ENCODE results near the gene BCAS3.

The BCAS3 gene

GRCh38 chr17:61255647-61256046 is 578.0 kb downstream of the BCAS3 start:
- H3K27ac ChIP-seq = no peak overlapping the region

DNA sequence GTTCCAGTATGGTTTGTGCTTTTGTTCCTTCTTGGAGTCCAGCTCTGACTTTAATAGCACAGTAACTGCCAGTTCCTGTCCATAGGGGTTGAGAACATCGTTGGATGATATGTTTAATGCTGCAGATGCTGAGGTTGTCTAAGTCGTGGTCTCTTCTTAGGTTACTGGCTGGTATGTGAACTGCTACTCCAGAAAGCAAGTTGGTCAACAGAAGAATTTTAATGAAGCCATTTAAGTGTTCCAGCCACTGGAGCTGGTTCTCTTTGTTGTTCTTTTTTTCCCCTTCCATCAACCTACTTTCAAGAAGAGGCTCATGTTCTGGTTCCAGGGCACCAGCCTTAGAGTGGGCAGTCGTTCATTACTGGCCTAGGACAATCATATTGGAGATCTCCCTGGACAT is 581.7 kb downstream of the BCAS3 start:
- no peak overlapping the region for H3K27ac ChIP-seq

More at GRCh38 chr17:61255647-61256046, 578.0 kb downstream of the BCAS3 start:
- TF ChIP-seq, protein P1, sequence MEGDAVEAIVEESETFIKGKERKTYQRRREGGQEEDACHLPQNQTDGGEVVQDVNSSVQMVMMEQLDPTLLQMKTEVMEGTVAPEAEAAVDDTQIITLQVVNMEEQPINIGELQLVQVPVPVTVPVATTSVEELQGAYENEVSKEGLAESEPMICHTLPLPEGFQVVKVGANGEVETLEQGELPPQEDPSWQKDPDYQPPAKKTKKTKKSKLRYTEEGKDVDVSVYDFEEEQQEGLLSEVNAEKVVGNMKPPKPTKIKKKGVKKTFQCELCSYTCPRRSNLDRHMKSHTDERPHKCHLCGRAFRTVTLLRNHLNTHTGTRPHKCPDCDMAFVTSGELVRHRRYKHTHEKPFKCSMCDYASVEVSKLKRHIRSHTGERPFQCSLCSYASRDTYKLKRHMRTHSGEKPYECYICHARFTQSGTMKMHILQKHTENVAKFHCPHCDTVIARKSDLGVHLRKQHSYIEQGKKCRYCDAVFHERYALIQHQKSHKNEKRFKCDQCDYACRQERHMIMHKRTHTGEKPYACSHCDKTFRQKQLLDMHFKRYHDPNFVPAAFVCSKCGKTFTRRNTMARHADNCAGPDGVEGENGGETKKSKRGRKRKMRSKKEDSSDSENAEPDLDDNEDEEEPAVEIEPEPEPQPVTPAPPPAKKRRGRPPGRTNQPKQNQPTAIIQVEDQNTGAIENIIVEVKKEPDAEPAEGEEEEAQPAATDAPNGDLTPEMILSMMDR (IDR thresholded peaks at IDR 0.05) = no peak
- no peak for TF ChIP-seq ZFX (IDR thresholded peaks at IDR 0.05; ENCODE audit: borderline replicate concordance)

GRCh38 chr17:61260071-61260797 is 582.6 kb downstream of the BCAS3 start:
- no peak for TF ChIP-seq ZFX (IDR thresholded peaks at IDR 0.05; ENCODE audit: borderline replicate concordance)
- H3K27ac ChIP-seq = no peak overlapping the region

More for the DNA sequence above, 581.7 kb downstream of the BCAS3 start:
- TF ChIP-seq, protein P1 (IDR thresholded peaks at IDR 0.05) = no peak
- no peak for TF ChIP-seq ZFX (IDR thresholded peaks at IDR 0.05; ENCODE audit: borderline replicate concordance)

GRCh38 chr17:61261001-61261637 is 583.5 kb downstream of the BCAS3 start:
- TF ChIP-seq, protein P1 (IDR thresholded peaks at IDR 0.05) = no peak
- TF ChIP-seq ZFX (IDR thresholded peaks at IDR 0.05; ENCODE audit: borderline replicate concordance) = no peak
- no peak overlapping the region for H3K27ac ChIP-seq

GRCh38 chr17:61265397-61265796 is 587.7 kb downstream of the BCAS3 start:
- TF ChIP-seq, protein P1 (IDR thresholded peaks at IDR 0.05) = no peak
- no peak for TF ChIP-seq ZFX (IDR thresholded peaks at IDR 0.05; ENCODE audit: borderline replicate concordance)
- H3K27ac ChIP-seq = no peak overlapping the region

GRCh38 chr17:61267847-61268246 is 590.2 kb downstream of the BCAS3 start:
- H3K27ac ChIP-seq = no peak overlapping the region
- no peak for TF ChIP-seq ZFX (IDR thresholded peaks at IDR 0.05; ENCODE audit: borderline replicate concordance)
- TF ChIP-seq, protein P1 (IDR thresholded peaks at IDR 0.05) = no peak

DNA sequence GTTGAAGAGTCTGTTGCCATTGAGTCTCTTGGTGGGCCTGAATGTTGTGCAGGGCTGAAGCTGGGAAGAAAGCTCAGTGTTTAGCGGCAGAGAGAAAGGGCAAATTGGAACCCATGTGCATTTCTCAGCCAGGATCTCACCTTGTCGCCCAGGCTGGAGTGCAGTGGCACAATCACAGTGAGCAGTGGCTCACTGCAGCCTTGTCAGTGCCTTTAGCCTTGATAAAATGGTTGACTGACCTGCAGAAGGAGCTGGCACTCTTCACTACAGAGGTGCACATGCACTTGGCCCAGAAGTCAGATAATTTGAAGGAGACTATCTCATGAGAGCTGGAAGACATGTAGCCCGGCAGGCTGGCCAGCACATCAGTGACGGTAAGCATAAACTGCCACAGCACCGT is 597.7 kb downstream of the BCAS3 start:
- H3K27ac ChIP-seq = no peak overlapping the region
- TF ChIP-seq, protein P1 (IDR thresholded peaks at IDR 0.05) = no peak
- TF ChIP-seq ZFX (IDR thresholded peaks at IDR 0.05; ENCODE audit: borderline replicate concordance) = no peak
